K562 (cell line): ENCODE measurements around the gene UTP20. TPM values are rescaled to one million over a fixed set of nuclear protein-coding genes. Genes with fewer than 3 reads are reported as not detected.

ENCODE experiments used
- ATAC-seq: fragments of 200-7000 bp; cut with Tn5 transposase; 3 replicates; pipeline ENCODE4 v1.9.1; 2020; ENCODE audit warnings: moderate library complexity
- BruUV-seq: library from RNA; stranded (reverse); fragments of 400-500 nt; replicated peaks from 2 replicates; lab custom pipeline; 2021; lab: Mats Ljungman, UMichigan
- CTCF ChIA-PET: fragments of 300-600 bp; formaldehyde crosslinking; extraction: SDS; loops from one replicate; lab custom pipeline; 2021; ENCODE audit warnings: low intra/inter-chr PET ratio; lab: Yijun Ruan, JAX
- POLR2A ChIA-PET: fragments of 300-600, 350-650 bp; sonication (Branson Sonifier 250); formaldehyde crosslinking; extraction: SDS; loops from one replicate; lab custom pipeline; 2021; ENCODE audit warnings: antibody characterized with exemption, inconsistent platforms; lab: Yijun Ruan, JAX
- DNase-seq, 4 experiments: peaks; one replicate each; pipeline versions ENCODE4 v3.0.0 to v3.0.0-alpha.2; 2011 to 2018; ENCODE audit warnings: low spot score in 3 of 4, mixed read lengths in 3 of 4; ENCODE audit errors: extremely low read depth in 1 of 4
- FAIRE-seq: peaks from 2 replicates; lab custom pipeline; 2011; peaks lifted over from hg19 to GRCh38; lab: Jason Lieb, UNC
- H2AFZ ChIP-seq: 2 replicates; pipeline ENCODE4 v1.6.0; 2011; ENCODE audit warnings: low read depth, low read length, control low read depth, inconsistent platforms
- H3K27ac ChIP-seq: fragments of 200-600 bp; 3 replicates; pipeline ENCODE4 v1.8.0; 2011; ENCODE audit warnings: low read depth, mild to moderate bottlenecking, control low read depth, inconsistent platforms, low read length, moderate library complexity, mixed read lengths; ENCODE audit errors: extremely low read depth
- H3K27me3 ChIP-seq, 2 experiments: fragments of 300-600 bp in 1 of 2; 2 replicates in 1 of 2; 3 replicates in 1 of 2; pipeline versions ENCODE4 v1.6.0 to v1.8.0; 2011; ENCODE audit warnings: inconsistent platforms in 2 of 2, low read length in 2 of 2, mild to moderate bottlenecking in 1 of 2, mixed read lengths in 1 of 2, moderate library complexity in 1 of 2; ENCODE audit not compliant: control insufficient read depth in 2 of 2, insufficient read depth in 2 of 2
- H3K36me3 ChIP-seq: fragments of 300-600 bp; 3 replicates; pipeline ENCODE4 v1.8.0; 2011; ENCODE audit warnings: mild to moderate bottlenecking, low read length, inconsistent platforms; ENCODE audit not compliant: control insufficient read depth, insufficient read depth
- H3K4me1 ChIP-seq, 2 experiments: fragments of 200-600 bp in 1 of 2; replicated peaks in 1 of 2; 2 replicates in 1 of 2; 3 replicates in 1 of 2; pipeline versions ENCODE4 v1.5.1 to v1.8.0; 2011; ENCODE audit warnings: inconsistent platforms in 2 of 2, low read length in 2 of 2, mild to moderate bottlenecking in 1 of 2, mixed read lengths in 1 of 2, moderate library complexity in 1 of 2; ENCODE audit not compliant: control insufficient read depth in 2 of 2, insufficient read depth in 2 of 2
- H3K4me2 ChIP-seq: 2 replicates; pipeline ENCODE4 v1.6.1; 2011; ENCODE audit warnings: low read length, control low read depth, inconsistent platforms, mixed read lengths; ENCODE audit not compliant: insufficient read depth
- H3K4me3 ChIP-seq: fragments of 200-600 bp; sonication (generic), shearing (Covaris generic); 2 replicates; pipeline ENCODE4 v1.5.1; 2016; ENCODE audit warnings: control low read depth, inconsistent platforms
- H3K79me2 ChIP-seq: fragments of 200-600 bp; 3 replicates; pipeline ENCODE4 v1.8.0; 2011; ENCODE audit warnings: low read length, inconsistent platforms; ENCODE audit not compliant: control insufficient read depth, insufficient read depth
- H3K9ac ChIP-seq, 2 experiments: 2 replicates each; pipeline versions ENCODE4 v1.6.0 to v1.6.1; 2011; ENCODE audit warnings: low read depth in 2 of 2, low read length in 2 of 2, control low read depth in 1 of 2, inconsistent platforms in 1 of 2, mild to moderate bottlenecking in 1 of 2, mixed read lengths in 1 of 2; ENCODE audit not compliant: insufficient read depth in 1 of 2
- H3K9me1 ChIP-seq: one replicate; pipeline ENCODE4 v1.6.0; 2011; ENCODE audit warnings: inconsistent platforms, mild to moderate bottlenecking, low read length, moderate library complexity; ENCODE audit not compliant: control insufficient read depth, insufficient read depth
- H3K9me3 ChIP-seq: replicated peaks from 2 replicates; pipeline ENCODE4 v1.5.1; 2011; ENCODE audit warnings: low read depth, low read length, inconsistent platforms; ENCODE audit not compliant: control insufficient read depth, insufficient read depth
- H4K20me1 ChIP-seq: replicated peaks from 2 replicates; pipeline ENCODE4 v1.6.1; 2011; ENCODE audit warnings: low read length, inconsistent platforms, mixed read lengths; ENCODE audit not compliant: control insufficient read depth, insufficient read depth
- NCOA2 ChIP-seq, 2 experiments: fragments of 450-650 bp; IDR thresholded peaks; 2 replicates each; pipeline ENCODE4 v1.6.1; 2018; ENCODE audit warnings: mild to moderate bottlenecking in 2 of 2, moderate library complexity in 1 of 2; ENCODE audit not compliant: partially characterized antibody in 2 of 2
- SMAD1 ChIP-seq: fragments of 150-350 bp; IDR thresholded peaks from 2 replicates; pipeline ENCODE4 v1.6.1; 2014; ENCODE audit warnings: low read length, low read depth; ENCODE audit not compliant: partially characterized antibody
- WGBS: fragments of 100-300 bp; shearing (Covaris generic); methylation state at CpG from one replicate; pipeline ENCODE4 v1.1.6; 2016; ENCODE audit warnings: low coverage, mixed read lengths; ENCODE audit not compliant: insufficient coverage; ENCODE audit errors: missing lambda C conversion rate; 5-methylcytosine and 5-hydroxymethylcytosine counted together
- in situ Hi-C: fragments of 300-500 bp; cut with MboI; formaldehyde crosslinking; loops from 4 replicates; pipeline ENCODE4 v1.15.0; 2018; ENCODE audit warnings: inconsistent platforms, mixed read lengths
- intact Hi-C: fragments of 100-400 bp; cut with micrococcal nuclease; formaldehyde crosslinking; loops from 2 replicates; pipeline ENCODE4 v1.14.2; 2022
- polyA plus RNA-seq, 8 experiments: library from polyadenylated mRNA; depleted of rRNA in 4 of 8; stranded (reverse) in 5 of 8; unstranded in 3 of 8; fragments of >200 nt; fragmentation: Nextera tagmentation in 2 of 8; fragmentation: Illumina TruSeq in 1 of 8; extraction: Ambion mirVana in 2 of 8; extraction: Trizol in 1 of 8; gene quantifications; 2 replicates each; pipeline versions ENCODE4 v1.2.1 to v1.2.3, GENCODE V29; 2011 to 2014; ENCODE audit warnings: inconsistent platforms in 1 of 8, missing spikeins in 1 of 8
- total RNA-seq, 7 experiments: library from RNA; depleted of rRNA in 6 of 7; stranded (reverse); fragments of >200 nt in 6 of 7; fragmentation: Illumina TruSeq in 2 of 7; extraction: Trizol in 2 of 7; gene quantifications; 2 replicates each; pipeline versions ENCODE4 v1.2.1 to v1.2.3, GENCODE V29; 2011 to 2021; ENCODE audit warnings: low replicate concordance in 1 of 7
- TF ChIP-seq, protein P1 (sequence below): sonication (generic); formaldehyde crosslinking; IDR thresholded peaks from 2 replicates; pipeline ENCODE4 v1.8.0; 2022; ENCODE audit warnings: missing genetic modification reagents, mild to moderate bottlenecking, borderline replicate concordance
- TF ChIP-seq, protein P2 (sequence below): sonication (generic); formaldehyde crosslinking; IDR thresholded peaks from 2 replicates; pipeline ENCODE4 v1.8.1; 2022; ENCODE audit warnings: missing genetic modification reagents
- TF ChIP-seq, protein P3 (sequence below), 2 experiments: fragments of 450-650 bp; IDR thresholded peaks; 2 replicates each; pipeline ENCODE4 v1.6.1; 2016; ENCODE audit warnings: mild to moderate bottlenecking in 2 of 2, borderline replicate concordance in 1 of 2, low read depth in 1 of 2, moderate library complexity in 1 of 2

UTP20 gene
- total and polyA plus RNA-seq, 9 of the 15 experiments (the other 6 are each of a cell fraction or from before 2014, with no cell fraction given): 4.3 to 41.3 (median 20.7) TPM

DNA sequence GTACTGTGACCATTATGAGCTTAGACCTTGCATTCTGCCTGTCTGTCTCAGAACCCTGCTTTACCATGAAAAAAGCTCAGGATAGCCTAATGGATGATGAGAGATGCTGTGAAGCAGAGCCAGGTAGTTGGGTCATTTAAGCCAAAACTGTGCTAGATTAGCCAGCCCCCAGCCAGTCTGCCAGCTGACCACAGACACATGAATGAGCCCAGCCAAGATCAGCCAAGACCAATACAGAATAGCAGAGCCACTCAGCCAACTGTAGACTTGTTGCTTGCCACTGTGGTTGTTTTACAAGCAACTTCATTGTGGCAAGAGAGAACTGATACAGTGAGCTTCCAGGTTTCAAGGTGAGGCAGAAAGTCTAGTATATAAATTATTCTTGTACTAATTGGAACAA lies 12.8 kb upstream of the UTP20 start (continued):
- TF ChIP-seq, protein P1, sequence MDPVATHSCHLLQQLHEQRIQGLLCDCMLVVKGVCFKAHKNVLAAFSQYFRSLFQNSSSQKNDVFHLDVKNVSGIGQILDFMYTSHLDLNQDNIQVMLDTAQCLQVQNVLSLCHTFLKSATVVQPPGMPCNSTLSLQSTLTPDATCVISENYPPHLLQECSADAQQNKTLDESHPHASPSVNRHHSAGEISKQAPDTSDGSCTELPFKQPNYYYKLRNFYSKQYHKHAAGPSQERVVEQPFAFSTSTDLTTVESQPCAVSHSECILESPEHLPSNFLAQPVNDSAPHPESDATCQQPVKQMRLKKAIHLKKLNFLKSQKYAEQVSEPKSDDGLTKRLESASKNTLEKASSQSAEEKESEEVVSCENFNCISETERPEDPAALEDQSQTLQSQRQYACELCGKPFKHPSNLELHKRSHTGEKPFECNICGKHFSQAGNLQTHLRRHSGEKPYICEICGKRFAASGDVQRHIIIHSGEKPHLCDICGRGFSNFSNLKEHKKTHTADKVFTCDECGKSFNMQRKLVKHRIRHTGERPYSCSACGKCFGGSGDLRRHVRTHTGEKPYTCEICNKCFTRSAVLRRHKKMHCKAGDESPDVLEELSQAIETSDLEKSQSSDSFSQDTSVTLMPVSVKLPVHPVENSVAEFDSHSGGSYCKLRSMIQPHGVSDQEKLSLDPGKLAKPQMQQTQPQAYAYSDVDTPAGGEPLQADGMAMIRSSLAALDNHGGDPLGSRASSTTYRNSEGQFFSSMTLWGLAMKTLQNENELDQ (CRISPR knock-in tag): no peak
- TF ChIP-seq NCOA2 (IDR thresholded peaks at IDR 0.05; ENCODE audit: partially characterized antibody in 2 of 2): no peak

DNA sequence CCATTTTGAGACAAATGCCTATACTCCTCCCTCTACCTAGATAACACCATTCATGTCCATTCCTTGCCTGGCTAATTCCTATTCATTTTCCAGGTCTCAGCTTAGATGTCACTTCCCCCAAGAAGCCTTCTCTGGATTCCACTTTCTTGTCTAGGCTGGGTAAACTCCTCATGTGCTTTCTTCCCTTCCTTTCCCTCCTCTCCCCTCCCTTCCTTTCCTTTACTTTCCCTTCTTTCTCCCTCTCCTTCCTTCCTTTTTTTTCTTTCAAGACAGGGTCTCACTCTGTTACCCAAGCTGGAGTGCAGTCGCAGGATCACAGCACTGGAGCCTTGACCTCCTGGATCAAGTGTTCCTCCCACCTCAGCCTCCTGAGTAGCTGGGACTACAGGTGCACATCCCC lies 3.5 kb upstream of the UTP20 start:
- H2AFZ ChIP-seq: no peak overlapping the region
- H3K9ac ChIP-seq: no peak overlapping the region
- 0% methylated on average over 1 of the region's 1 CpG for WGBS
- TF ChIP-seq SMAD1: no peak
- TF ChIP-seq, protein P2, sequence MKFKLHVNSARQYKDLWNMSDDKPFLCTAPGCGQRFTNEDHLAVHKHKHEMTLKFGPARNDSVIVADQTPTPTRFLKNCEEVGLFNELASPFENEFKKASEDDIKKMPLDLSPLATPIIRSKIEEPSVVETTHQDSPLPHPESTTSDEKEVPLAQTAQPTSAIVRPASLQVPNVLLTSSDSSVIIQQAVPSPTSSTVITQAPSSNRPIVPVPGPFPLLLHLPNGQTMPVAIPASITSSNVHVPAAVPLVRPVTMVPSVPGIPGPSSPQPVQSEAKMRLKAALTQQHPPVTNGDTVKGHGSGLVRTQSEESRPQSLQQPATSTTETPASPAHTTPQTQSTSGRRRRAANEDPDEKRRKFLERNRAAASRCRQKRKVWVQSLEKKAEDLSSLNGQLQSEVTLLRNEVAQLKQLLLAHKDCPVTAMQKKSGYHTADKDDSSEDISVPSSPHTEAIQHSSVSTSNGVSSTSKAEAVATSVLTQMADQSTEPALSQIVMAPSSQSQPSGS (CRISPR knock-in tag): no peak
- TF ChIP-seq, protein P3, sequence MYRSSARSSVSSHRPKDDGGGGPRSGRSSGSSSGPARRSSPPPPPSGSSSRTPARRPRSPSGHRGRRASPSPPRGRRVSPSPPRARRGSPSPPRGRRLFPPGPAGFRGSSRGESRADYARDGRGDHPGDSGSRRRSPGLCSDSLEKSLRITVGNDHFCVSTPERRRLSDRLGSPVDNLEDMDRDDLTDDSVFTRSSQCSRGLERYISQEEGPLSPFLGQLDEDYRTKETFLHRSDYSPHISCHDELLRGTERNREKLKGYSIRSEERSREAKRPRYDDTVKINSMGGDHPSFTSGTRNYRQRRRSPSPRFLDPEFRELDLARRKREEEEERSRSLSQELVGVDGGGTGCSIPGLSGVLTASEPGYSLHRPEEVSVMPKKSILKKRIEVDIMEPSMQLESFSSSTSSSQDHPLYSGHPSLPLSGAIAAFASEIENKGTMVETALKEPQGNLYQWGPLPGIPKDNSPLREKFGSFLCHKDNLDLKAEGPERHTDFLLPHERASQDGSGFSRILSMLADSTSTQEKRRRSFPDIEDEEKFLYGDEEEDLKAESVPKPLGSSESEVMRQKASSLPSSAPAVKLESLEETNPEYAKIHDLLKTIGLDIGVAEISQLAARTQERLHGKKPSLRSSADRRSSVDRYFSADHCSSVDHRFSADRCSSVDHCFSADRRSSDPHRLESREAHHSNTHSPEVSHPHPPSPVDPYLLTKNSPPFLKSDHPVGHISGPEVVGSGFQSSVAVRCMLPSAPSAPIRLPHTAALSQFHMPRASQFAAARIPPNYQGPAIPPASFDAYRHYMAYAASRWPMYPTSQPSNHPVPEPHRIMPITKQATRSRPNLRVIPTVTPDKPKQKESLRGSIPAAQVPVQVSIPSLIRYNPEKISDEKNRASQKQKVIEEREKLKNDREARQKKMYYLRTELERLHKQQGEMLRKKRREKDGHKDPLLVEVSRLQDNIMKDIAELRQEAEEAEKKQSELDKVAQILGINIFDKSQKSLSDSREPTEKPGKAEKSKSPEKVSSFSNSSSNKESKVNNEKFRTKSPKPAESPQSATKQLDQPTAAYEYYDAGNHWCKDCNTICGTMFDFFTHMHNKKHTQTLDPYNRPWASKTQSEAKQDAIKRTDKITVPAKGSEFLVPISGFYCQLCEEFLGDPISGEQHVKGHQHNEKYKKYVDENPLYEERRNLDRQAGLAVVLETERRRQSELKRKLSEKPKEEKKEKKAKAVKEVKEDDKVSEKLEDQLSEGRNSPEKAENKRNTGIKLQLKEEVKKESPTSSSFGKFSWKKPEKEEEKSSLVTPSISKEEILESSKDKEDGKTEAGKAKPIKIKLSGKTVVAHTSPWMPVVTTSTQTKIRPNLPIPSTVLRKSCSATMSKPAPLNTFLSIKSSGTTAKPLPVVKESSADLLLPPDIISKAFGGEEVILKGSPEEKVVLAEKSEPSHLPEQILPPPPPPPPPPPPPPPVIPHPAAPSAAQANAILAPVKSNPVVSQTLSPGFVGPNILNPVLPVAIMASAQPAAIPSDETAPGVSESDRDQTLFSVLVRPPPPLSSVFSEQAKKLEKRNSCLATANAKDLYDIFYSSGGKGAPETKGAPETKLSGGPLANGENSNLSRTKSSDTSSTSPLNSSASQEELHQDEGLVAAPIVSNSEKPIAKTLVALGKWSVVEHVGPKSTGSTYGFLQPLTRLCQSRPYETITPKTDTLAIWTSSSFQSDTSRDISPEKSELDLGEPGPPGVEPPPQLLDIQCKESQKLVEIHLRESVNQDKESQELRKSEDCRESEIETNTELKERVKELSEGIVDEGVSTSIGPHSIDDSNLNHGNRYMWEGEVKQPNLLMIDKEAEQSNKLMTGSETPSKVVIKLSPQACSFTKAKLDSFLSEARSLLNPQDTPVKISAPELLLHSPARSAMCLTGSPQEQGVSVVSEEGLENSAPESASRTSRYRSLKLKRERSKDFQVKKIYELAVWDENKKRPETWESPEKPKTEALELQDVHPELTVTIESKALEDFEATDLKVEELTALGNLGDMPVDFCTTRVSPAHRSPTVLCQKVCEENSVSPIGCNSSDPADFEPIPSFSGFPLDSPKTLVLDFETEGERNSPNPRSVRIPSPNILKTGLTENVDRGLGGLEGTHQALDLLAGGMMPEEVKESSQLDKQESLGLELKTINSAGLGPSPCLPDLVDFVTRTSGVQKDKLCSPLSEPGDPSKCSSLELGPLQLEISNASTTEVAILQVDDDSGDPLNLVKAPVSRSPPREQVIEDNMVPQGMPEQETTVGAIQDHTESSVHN (IDR thresholded peaks at IDR 0.05; ENCODE audit: borderline replicate concordance in 1 of 2, low read depth in 1 of 2): no peak
- ChIA-PET POLR2A (interaction anchor here (0.7 to 1.3 kb wide), 2 partner anchors 10 to 1632 kb away, joined by 3 to 5 read pairs; no protein-coding TSS in a partner anchor), CTCF (no interaction called here)
- no peaks in the 10 kb centered on the region for H4K20me1 ChIP-seq
- H3K9me3 ChIP-seq: no peaks in the 10 kb centered on the region
- no peak overlapping the region for H3K4me3 ChIP-seq
- intact Hi-C loops: no loop called here
- no TSS peak for BruUV-seq
- peaks cover 0 to 2% of the 10 kb centered on the region in 2 experiments; a peak in 3 of 5 replicates for H3K27me3 ChIP-seq
- H3K4me1 ChIP-seq: no peaks in the 10 kb centered on the region
- H3K27ac ChIP-seq: no peak overlapping the region
- DNase-seq (no peak), ATAC-seq (no peak), FAIRE-seq (no peak)
- peaks cover 15% of the 10 kb centered on the region for H3K79me2 ChIP-seq
- no peaks in the 10 kb centered on the region for H3K9me1 ChIP-seq
- in situ Hi-C loops: no loop called here
- no peaks in the 10 kb centered on the region for H3K36me3 ChIP-seq
- H3K4me2 ChIP-seq: no peak overlapping the region
